HG03575 (cell line): ENCODE measurements around the gene PPDPF.
"Not testable (repeated sequence)": the region's sequence is repeated elsewhere in the genome, so short reads cannot be mapped to it uniquely, and the experiment has no call there.

ENCODE experiments used
- ATAC-seq: cut with Tn5 transposase; IDR thresholded peaks from one replicate; pipeline ENCODE4 v1.9.1; 2021; ENCODE audit not compliant: unreplicated experiment, insufficient number of reproducible peaks, low FRiP score; ENCODE audit errors: extremely low read depth

Gene PPDPF

DNA sequence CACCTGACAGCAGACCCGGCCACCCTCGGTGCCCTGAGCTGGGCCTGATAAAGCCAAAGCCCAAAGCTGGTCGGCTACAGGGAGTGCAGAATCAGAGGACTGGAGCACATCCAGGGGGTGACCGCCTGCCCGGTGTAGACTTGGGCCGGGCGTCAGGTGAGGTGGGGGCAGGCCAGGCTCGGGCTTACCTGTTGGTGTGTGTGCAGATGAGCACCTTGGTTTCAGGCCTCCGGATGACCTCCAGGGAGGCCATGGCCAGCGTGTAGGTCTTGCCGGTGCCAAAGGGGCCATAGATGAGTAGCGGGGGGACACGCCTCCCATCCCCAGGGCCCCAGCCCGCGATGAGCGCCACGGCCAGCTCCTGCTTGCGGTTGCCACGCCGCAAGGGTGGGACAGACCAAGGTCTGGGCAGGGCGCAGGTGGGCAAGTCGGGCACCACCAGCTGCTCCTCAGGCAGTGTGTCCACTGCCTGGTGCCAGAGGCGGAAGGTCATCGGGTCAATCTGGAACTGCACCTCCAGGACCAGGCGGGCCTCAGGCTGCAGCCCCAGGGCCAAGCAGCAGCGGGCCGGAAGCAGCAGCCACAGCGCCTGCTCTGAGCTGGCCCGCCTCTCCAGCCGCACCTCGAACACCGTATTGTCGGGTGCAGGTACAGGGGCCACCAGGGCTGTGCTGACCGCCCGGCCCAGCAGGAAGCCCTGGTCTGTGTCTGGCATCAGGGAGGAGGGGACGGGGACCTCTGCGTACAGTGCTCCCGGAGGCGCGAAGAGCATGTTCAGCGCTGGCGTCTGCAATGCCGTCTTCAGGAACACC lies 47.8 kb downstream of the PPDPF start:
- no peak for ATAC-seq

DNA sequence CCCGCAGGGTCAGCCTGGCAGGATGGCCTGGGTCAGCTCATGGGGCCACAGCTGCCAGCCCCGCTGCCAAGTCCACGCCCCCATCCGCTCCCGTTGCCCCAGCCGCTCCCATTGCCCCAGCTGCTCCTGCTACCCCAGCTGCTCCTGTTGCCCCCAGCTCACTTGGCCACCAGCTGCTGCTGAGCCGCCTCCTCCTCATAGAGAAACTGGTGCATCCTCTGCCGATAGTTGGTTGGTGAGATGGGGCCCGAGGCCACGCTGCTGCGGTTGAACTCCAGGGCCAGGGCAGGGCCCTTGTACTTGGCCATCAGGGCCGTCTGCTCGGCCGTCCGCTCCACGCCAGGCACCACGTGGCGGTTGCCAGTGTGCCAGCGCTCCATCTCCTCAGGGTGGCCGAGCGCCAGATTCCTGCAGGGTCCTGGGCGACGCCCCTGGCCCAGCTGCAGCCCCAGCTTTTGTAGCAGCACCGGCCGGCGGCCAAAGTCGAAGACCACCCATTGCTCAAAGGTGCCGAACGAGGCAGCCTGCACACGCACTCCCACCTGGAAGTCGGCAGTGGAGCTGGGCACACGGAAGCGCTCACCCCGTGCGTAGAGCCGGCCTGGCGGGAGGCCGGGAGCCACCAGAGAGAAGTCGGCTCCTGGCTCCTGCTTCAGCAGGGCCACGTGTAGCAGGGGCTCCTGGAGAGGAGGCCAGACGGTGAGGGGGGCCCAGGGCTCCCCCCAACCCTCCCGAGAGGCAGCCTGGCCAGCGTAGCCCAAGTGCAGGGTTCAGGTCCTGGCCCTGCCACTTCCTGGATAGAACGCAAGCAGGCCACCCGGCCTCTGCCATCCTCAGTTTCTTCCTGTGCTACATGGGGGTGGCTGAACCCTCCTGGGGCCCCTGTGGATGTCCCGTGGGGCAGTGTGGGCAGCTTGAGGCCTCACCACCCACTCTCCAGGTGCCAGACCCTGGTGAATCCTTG lies 48.7 kb downstream of the PPDPF start:
- no peak for ATAC-seq

DNA sequence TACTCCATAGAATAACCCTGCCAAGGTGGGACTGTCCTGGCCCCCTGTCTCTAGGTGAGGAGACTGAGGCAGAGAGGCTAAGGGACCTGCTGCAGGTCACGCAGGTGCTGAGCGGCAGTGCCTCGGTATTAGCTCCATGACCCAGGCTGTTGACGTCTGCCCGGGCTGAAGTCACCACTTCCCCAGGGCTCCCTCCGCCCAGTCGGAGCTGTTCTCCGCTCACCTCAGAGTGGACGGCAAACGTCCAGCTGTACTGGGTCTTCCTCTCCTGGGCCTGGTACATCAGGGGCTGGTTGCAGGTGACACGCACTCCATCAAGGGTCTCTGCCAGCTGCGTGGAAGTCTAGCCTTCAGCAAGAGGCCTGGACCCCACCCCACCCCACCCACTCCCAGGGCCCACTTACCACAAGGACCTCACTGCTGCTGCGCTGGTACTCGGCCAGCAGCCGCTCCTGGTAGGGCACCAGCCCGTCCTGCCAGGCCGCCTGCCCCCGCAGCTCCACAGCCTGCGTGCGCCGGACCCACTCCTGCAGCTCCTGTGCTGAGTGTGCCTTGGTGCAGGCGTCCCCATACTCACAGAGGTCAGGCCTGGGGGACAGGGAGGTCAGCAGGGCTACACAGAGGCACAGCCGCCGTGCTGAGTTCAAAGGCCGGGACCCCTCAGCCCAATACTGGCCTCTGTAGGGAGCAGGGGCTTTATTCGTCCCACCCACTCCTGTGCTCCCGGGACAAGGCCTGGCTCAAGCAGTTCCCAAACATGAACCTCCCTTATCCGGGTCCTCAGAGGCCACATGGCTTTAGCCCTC lies 49.9 kb downstream of the PPDPF start:
- ATAC-seq, result no peak

DNA sequence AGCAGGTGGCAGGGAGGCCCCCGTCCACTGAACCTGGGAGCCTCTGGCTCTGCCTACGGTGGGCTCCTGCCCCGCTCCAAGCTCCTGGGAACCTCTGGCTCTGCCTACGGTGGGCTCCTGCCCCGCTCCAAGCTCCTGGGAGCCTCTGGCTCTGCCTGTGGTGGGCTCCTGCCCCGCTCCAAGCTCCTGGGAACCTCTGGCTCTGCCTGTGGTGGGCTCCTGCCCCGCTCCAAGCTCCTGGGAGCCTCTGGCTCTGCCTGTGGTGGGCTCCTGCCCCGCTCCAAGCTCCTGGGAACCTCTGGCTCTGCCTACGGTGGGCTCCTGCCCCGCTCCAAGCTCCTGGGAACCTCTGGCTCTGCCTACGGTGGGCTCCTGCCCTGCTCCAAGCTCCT lies 50.5 kb downstream of the PPDPF start:
- not testable (repeated sequence) for ATAC-seq
